NOMO-1 (cell line): ENCODE measurements around the gene TBC1D9B.

ENCODE experiments used
- DNase-seq, 2 experiments: peaks; one replicate each; lab custom pipeline; 2025; ENCODE audit not compliant: unreplicated experiment in 2 of 2; lab: John Stamatoyannopoulos, UW

Gene TBC1D9B

DNA sequence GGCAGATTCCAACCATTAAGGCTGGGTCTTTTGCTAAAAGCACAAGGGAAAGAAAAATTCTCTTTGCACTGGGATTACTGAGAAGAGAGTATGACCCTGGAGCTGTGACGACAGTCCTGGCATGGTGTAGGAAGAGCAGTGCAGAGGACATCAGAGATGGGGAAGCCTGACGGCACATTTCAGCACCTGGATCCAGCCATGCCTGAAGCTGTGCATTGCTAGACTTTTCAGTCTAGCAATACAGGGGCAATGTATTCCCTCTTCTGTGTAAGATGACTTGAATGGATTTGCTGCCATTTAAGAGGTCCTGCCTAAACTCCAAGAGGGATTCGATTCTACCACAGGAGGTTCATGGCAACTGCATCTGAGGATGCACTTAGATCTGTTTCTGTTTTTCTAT lies 36.7 kb downstream of the TBC1D9B start:
- no peak for DNase-seq

DNA sequence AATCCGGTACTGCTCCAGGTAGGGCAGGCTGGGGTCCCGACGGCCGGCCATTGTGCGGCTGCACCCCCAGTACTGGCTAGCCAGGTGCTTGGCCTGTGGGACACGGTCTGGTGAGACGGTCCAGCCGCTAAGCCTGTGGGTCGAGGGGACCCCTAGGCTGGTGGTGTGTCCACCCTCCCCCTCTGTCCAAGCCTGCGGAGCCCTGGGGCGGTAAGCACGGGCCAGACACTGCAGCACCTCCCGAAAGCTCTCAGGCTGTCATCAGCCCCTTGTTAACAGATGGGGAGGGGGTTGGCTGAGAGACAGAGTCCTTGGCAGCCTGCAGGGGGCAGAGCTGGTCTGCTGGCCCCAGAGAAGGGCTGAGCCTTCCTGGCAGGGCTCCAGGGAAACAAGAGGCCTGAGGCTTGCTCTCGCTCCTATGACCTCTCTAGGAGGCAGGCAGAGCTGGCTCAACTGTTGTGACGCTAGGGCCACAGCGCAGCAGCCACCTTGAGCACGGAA lies 37.2 kb downstream of the TBC1D9B start:
- no peak for DNase-seq

DNA sequence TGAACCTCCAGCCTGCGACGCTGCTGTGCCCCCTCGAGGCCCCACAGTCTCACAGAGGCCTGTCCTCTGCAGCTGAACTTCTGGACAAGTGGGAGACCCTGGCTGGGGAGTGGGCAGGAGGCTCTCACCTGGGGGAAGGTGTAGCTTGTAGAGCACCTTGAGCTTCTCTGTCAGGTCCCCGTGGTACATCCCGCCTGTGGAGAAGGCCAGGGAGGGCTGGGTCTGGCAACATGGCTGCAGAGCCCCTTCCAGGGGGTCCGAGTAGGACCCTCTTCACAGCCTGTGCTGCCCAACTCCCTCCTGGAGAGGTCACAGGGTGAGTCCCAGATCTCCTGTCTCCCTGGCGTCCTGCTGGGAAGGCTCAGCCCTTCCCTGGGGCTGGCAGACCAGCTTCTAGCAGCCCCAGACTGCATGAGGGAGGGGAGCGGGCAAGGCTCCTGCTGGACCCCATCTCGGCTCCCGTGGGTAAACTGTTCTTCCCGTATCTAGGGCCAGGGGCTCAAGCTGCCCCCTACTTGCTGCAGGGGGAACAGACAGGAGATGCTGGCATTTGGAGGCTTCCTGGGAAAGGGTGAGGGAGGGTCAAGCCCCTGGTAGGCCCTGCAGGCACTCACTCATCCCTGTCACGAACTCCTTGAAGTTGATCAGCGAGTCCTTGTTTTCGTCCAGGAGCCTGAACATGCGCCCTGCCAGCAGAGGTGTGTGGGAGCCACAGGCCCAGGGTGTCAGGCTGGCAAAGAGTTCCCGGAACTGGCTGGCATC lies 37.9 kb downstream of the TBC1D9B start:
- no peak for DNase-seq

DNA sequence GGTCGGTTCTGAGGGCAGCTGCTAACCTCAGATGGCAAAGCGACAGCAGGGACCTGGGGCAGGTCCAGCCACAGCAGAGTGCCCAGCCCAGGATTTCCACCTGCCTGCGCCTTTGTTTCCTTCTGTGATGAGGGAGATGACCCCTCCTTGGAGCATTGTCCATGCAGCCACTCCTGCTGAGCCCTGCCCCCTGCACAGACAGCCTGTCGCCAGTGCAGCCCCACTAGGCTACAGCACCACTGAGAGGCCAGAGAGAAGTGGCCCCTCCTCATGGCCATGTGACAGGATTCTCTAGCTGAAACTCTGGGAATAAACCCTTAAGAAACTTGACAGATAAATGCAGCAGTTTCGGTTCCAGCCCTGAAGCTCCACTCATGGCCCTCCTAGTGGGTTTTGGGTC lies 38.6 kb downstream of the TBC1D9B start:
- no peak for DNase-seq

DNA sequence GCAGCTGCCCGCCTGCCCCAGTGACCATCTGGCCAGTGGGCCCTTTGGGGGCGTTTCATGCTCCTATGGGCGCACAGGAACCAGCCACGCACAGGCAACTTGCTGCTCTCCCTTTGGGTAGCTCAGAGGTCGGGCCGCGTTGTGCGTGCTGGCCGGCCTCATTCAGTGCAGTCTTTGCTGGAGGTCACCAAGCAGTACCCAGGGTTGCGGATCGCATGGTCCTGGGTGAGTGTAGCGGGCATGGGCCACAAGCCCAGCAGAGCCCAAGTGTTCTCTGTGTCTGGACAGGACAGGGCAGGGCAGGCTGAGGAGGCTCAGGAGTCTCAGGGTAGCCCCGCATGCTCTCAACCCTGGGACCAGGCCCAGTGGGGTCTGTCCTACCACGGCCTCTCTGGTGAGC lies 39.2 kb downstream of the TBC1D9B start:
- DNase-seq = no peak

DNA sequence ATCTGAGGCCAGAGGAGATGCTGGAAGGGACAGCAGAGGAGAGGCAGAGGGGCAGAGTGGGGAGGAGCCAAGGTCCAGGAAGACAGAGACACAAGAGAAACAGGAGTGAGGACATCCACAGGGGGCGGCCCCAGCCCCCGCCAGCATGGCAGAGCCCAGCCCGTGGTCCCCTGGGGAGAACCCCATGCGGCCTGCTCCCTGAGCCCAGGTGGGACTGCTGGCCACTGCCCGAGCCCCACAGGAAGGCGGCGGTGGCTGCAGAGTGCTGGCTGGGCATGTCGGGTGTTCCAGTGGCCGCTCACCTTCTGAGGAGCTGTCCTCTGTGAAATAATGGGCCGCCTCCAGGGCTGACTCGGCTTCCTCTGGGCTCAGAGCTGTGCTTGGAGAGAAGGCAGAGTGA lies 40.2 kb downstream of the TBC1D9B start:
- no peak for DNase-seq

DNA sequence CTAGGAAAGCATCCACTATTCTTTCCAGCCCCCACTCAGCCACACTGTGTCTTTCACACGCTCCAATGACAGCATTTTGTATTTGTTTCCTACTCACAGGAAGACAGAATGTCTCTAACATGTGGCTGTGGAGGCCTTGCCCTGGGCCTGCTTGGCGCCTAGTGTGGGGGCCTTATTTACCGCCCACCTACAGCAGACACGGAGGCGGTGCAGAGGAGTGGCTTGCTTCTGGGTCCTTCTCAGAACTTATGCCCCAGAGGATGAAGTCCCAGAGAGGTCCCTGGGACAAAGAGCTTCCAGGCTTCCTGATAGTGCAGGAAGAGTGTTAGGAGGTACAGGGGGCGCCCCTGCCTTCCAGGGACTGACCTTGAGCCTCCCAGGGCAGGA lies 40.6 kb downstream of the TBC1D9B start:
- DNase-seq = no peak

DNA sequence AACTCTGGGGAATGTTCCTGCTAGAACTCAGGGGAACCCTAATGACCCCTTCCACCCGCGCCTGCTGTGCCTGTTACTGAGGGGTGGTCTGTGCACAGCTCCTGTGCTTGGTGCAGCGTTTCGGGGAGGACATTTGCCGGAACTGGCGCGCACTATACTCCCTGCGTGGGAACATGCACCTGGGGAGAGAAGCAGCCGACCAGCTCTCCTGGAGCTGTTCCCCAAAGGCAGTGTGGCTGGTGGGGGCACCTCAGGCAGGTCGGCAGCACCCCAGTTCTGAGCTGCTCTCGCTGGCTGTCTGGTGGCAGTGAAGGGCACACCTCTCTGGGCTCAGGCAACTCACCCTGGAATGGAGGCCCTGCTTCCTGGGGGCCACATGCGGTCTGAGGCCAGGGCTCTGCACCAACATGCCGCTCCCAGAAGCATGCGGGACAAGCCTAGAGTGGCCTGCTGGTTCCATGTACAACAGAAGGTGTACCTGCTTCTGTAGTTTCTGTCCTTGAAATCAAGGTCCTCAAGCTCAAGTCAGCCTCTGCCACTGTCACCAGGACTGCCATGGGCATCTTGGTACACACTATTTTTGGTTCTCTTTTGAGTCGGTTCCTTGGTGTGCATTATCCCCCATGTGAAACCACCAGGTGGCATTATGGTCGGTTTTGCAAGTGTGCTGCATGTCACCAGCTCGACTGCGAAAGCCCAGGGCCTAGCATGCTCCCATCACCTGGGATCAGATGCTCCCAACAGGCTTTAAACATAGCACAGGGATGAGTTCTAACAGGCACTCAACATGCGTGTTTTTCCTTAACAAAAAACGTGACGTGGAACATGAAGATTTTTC lies 41.2 kb downstream of the TBC1D9B start:
- no peak for DNase-seq

DNA sequence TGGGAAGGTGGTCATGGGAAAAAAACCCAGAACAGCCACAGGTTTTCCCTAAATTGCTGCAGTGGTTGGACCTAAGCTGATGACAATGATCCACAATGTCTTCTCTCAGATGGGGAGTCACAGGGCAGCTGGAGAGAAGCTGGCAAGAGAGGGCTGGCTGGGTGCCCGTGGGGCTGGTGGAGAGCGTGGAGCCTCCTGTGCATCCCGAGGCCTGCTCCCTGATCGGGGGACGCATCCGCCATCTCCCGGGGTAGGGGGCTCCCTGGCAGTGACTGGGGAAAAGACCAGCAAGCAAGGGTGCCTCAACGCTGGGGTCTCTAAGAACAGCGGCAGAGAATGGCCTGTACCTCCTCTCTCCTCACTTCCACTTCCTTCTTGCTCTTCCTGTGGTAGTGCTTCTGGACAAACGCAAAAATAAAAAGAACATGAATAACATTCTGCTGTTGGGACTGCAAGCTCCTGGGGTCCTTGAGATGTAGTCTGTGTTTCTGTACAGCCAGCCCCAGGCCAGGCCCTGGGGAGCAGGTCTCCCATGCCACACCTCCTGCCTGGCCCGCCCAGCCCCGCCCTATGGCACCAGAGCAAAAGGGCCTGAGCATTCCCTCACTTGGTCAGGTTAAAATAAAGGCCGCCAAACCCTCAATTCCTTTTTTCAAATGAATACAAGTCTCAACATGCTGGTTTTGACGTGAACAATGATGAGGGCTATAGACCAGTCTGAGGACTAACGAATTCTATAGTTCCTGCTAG lies 42.0 kb downstream of the TBC1D9B start:
- no peak for DNase-seq

DNA sequence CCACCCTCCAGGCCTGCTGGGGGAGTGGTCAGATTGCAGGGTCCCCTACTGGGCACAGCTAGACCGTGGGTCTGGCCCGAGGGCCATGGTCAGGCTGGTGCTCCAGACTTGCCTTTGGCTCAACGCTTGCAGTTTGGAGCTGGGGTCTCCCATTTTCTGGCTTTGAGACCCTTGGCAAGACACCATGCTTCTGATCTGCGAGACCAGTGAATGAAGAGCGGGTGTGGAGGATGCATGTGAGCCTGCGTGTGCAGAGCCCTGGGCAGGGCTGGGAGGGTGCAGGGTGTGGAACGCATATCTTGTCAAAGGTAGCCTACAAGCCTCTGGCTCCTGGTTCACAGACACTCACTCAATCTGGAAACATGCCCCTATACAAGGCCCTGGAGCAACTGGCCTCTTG lies 43.0 kb downstream of the TBC1D9B start:
- no peak for DNase-seq

DNA sequence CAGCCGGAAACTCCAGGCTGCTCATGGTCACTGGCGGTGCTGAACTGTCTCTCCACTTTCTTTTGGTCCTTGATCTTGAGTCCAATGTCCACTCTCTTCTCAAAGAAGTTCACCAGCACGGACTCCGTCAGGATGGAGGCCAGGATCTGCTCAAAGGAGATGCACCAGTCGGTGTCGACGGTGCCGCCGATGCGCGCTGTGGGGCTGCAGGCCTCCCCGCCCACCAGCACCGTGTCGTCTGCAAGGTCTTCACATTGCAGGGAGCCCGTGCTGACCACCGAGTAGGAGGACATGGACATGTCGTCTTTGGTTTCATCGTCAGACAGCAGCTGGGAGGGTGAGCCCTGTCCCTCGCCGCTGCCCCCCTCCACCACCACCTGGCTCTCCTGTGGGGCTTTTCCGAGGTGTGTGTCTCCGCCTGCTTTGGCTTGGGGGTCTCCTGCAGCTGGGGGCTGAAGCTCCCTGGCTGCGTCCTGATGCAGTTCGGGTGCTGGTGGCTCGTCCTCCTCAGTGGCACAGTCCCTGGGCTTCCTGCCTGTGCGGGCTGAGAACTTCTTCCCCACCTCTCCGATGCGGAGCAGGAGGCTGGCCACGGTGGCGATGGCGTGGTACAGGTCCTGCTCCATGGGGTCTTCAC lies 44.1 kb downstream of the TBC1D9B start:
- DNase-seq = no peak

DNA sequence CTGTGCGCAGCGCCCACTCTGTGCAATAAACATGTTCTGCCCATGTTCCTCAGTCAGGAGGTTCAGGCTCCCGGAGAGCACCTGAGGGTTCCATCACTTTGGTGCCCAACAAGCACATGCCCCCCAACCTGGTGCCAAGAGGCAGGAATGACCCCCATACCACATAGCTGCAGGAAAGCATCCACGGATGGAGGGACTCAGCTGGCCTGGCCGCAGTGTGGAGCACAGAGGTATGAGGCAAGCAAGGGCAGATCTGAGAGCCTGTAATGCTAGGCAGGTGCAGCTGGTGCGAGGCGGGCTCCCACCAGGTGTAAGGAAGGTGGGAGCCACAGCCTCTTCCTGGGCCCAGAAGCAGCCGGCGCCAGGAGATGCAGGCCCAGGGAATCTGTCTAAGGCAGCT lies 44.8 kb downstream of the TBC1D9B start:
- DNase-seq = no peak

DNA sequence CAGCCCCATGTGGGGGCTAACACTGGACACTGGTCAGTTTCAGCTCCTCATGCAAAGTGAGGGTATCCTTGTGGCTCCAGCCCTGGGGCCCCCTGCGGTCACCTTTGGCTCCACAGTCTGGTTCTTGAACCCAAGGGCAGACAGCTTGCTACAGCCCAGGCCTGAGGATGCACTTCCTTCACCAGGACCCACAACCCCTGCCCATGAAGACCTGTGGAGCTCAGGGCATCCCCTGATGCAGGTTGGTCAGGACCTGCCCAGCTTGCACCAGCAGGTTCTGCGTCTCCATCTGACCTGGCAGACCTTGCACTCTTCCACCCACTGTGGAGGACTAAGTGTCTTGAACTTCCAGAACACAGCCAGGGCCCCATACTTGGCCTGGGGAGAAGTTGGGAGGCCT lies 45.4 kb downstream of the TBC1D9B start:
- DNase-seq = no peak

DNA sequence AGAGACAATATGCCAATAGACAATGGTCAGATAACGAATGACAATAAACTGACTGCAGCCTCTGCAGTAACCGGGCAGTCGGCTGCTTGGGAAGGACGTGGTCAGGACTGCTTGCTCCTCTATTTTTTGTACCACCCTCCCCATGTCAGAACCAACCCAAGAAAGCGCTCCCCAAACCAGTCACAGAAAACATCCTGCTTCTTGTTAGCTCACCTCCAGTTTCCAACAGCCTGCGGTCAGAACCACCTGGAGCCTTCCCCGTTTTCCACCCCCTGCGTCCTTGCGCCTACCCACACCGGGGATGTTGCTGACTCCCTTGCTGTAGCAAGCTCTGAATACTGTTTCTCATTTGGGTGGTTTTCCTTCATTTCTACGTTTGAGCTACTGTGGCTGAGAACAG lies 47.4 kb downstream of the TBC1D9B start:
- no peak for DNase-seq

DNA sequence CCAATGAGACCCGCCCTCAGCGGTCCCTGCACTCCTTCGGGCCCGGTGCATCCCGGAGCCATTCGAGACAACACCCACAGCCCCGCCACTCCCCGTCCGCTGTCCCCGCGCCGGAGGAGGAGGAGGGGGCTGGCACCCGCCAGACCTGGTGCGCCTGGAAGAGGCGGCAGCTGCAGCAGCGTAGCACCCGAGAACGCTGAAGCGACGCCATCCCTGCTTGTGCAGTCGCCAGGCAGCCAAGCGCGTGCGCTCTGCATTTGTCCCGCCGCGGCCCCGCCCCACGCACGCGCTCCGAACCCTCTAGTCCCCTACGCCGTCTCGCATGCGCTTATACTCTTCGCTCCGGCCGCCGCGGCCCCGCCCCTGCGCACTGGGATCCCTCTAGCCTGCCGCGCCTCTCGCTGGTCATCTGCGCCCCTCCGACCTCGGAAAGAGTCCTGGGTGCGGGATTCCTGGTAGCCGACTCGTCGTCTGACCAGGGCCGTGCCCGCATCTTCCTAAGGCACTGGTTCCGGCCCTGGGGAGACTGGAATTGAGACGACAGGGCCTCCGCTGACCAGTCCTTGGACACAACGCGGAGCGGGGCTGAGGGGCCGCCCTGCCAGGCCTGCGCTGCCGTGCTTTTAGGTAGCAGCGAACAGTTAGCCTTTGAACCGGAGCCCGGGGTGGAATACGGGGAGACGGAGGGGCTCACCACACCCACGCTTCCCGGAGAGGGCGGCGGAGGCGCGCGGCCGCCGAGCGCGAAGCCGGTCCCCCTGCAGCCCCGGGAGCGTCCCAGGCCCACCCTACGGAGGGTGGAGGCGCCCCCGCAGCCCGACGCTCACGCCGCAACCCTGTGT lies 48.9 kb downstream of the TBC1D9B start, which contains the start of gene MRNIP:
MRNIP (minus strand) TSS at position 232 of the 842 bp plus-strand sequence; CDS start at position 211, 21 bp downstream.
- peak; percentile 94 to 97 for DNase-seq

DNA sequence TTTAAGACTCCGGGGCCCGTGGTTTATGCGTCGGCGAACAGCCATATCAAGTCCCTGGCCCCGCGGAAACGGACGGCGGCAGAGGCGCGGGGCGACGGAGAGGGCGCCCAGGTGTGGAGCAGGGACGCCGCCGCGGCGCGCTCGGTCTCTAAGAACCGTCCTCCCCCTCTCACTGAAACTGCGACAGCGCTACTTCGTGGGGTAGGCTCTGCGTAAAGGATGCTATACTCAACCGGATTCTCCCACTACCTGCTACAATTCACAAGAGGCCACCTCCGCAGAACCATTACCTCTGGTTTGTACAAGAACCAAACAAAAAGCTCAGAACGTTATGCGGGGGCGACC lies 49.5 kb downstream of the TBC1D9B start:
- DNase-seq = peak; percentile 10 to 39

DNA sequence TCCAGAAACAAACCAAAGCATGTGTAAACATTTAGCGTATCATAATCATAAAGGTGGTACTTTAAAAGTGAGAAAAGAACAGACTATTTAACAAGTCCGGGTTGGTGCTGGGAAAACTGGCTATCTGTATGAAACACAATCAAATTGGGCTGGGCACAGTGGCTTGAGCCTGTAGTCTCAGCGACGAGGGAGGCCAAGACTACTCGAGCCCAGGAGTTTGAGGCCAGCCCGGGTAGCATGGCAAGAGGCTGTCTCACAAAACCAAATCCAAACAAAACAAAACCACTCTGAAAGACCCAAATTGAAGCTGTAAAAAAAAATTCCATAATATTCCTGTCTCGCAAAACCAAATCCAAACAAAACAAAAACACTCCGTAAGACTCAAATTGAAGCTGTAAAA lies 53.3 kb downstream of the TBC1D9B start:
- DNase-seq = no peak

DNA sequence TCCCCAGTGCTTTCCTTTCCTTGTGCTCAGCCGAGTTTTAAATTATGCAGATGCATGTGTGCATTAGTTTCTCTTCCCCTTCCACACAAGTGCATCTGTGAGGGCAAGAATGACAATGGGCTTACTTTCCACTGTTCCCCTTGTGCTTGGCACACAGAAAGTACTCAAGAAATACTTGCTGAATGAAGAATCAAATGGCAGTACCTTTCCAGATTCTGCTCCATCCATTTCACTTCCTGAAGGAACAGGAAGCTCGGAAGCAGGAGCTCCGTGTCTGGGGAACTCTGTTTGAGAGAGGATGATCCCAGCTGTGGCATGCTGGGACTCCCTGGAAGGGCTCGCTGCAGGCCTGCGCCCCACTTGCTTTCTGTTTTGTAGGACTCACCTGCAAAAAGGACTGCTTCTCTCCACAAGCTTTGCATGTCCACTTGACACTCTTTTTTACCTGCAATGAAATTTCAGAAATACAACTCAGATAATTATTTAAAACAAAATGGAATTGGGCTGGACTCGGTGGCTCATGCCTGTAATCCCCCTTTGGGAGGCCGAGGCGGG lies 54.6 kb downstream of the TBC1D9B start:
- peak; percentile 45 to 77 for DNase-seq

DNA sequence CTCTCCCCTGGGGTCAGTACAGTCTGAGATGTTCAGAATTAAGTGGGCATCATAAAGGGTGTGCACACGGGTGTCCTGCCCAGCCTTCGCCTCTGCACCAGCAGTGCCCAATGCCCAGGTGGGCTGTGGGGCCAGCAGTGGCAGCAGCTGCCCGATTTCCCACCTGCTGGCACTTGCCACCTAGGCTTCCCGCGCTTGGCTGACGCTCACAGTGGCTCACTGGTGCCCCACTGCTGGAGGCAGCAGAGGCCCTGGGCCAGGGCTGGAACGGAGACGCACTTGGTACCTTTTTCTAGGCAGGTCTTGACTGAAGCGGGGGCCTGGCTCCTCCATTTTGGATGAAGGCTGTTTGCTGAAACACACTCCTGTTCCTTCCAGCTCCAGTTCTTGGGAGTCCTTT lies 66.1 kb downstream of the TBC1D9B start:
- DNase-seq = no peak

DNA sequence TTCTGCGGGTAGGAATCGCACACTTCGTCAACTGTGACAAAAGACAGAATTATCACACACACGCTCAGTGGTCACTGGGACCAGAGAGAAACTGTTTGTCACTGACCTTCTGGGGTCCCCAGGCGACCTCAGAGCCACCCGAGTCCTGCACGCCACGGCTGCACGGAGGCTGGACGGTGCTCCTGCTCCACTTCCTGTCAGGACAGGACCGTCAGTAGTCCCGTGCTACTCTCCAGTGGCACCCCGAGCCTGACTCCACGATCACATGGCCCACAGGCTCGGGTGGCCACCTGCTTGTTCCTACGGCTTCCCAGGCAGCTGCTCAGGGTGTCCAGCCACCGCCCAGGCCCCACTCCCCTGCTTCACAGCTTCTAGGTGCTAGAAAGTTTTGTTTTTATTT lies 66.9 kb downstream of the TBC1D9B start:
- no peak for DNase-seq
